DOHH2 (cell line): ENCODE data around the gene PCDHGA4.
"Not testable (repeated sequence)": the region's sequence is repeated elsewhere in the genome, so short reads cannot be mapped to it uniquely, and the experiment has no call there.

ENCODE experiments used
- H3F3A ChIP-seq: fragments of 200-600 bp; sonication (generic), shearing (Covaris generic); 2 replicates; pipeline ENCODE4 v1.6.0; 2016; ENCODE audit warnings: antibody characterized with exemption, mild to moderate bottlenecking; ENCODE audit not compliant: control insufficient read depth, insufficient read depth
- H3K27ac ChIP-seq: fragments of 200-600 bp; sonication (generic); 2 replicates; pipeline ENCODE4 v1.5.1; 2014; ENCODE audit warnings: low read depth, mild to moderate bottlenecking, low read length, moderate library complexity
- H3K27me3 ChIP-seq: fragments of 200-600 bp; sonication (generic); 2 replicates; pipeline ENCODE4 v1.6.1; 2014; ENCODE audit warnings: mild to moderate bottlenecking, low read length, mixed read lengths; ENCODE audit not compliant: control insufficient read depth
- H3K36me3 ChIP-seq: fragments of 200-600 bp; sonication (generic); 2 replicates; pipeline ENCODE4 v1.6.1; 2014; ENCODE audit warnings: mild to moderate bottlenecking, low read length, moderate library complexity, mixed read lengths; ENCODE audit not compliant: control insufficient read depth
- H3K4me1 ChIP-seq: fragments of 200-600 bp; sonication (generic); 2 replicates; pipeline ENCODE4 v1.6.1; 2014; ENCODE audit warnings: mild to moderate bottlenecking, low read length, mixed read lengths; ENCODE audit not compliant: control insufficient read depth
- H3K4me2 ChIP-seq: fragments of 200-600 bp; sonication (generic); 2 replicates; pipeline ENCODE4 v1.6.0; 2014; ENCODE audit warnings: mild to moderate bottlenecking, low read length, moderate library complexity
- H3K4me3 ChIP-seq: fragments of 200-600 bp; sonication (generic); 2 replicates; pipeline ENCODE4 v1.5.1; 2014; ENCODE audit warnings: mild to moderate bottlenecking, low read length, mixed read lengths
- H3K79me2 ChIP-seq: fragments of 200-600 bp; sonication (generic); 2 replicates; pipeline ENCODE4 v1.6.1; 2014; ENCODE audit warnings: mild to moderate bottlenecking, low read length, mixed read lengths; ENCODE audit not compliant: control insufficient read depth
- H3K9me2 ChIP-seq: fragments of 200-600 bp; sonication (generic); replicated peaks from 2 replicates; pipeline ENCODE4 v1.6.1; 2014; ENCODE audit warnings: mild to moderate bottlenecking, low read length, mixed read lengths; ENCODE audit not compliant: control insufficient read depth
- H3K9me3 ChIP-seq: fragments of 200-600 bp; sonication (generic); 2 replicates; pipeline ENCODE4 v1.6.1; 2014; ENCODE audit warnings: antibody characterized with exemption, low read length, mixed read lengths; ENCODE audit not compliant: control insufficient read depth, insufficient read depth
- H4K20me1 ChIP-seq: fragments of 200-600 bp; sonication (generic); 2 replicates; pipeline ENCODE4 v1.6.0; 2014; ENCODE audit warnings: low read depth, mild to moderate bottlenecking, antibody characterized with exemption, low read length, moderate library complexity; ENCODE audit not compliant: control insufficient read depth, insufficient read depth
- EZH2phosphoT487 ChIP-seq: fragments of 200-600 bp; sonication (generic); IDR thresholded peaks from 2 replicates; pipeline ENCODE4 v1.6.1; 2017; ENCODE audit warnings: borderline replicate concordance, mild to moderate bottlenecking, antibody characterized with exemption, low read length, moderate library complexity, mixed read lengths
- TF ChIP-seq, protein P1 (sequence below): fragments of 200-600 bp; sonication (generic); IDR thresholded peaks from one replicate; pipeline ENCODE4 v1.5.1; 2014; ENCODE audit warnings: antibody characterized with exemption, mild to moderate bottlenecking, low read depth, low read length; ENCODE audit not compliant: poor library complexity, severe bottlenecking

Gene PCDHGA4

DNA sequence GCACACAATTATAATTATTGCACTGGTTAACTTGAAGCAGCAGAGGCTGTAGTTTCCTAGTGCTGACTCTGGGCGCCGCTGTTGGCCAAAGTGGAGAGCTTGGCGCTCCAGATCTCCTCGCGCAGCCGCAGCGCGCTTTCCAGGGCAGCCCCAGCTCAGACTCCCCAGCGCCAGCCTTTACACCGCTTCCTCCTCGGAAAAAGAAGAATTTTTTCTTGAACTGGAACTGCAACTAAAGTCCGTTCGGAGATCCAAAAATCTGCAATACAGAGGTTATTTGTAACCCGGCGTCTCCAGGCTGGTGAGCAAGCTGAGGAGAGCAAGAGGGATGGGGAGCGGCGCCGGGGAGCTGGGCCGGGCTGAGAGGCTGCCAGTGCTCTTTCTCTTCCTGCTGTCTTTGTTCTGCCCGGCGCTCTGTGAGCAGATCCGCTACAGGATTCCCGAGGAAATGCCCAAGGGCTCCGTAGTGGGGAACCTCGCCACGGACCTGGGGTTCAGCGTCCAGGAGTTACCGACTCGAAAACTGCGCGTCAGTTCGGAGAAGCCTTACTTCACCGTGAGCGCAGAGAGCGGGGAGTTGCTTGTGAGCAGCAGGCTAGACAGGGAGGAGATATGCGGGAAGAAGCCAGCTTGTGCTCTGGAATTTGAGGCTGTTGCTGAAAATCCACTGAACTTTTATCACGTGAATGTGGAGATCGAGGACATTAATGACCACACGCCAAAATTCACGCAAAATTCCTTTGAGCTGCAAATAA lies 32.9 kb downstream of the PCDHGA4 start, which contains the start of gene PCDHGB4:
Gene PCDHGB4 (plus strand): TSS at position 142 of the 755 bp plus-strand sequence. CDS start 187 bp downstream, at position 329.
- Histone ChIP-seq H3K4me3 (peak within 1 kb of the TSS; percentile 55), H3K9me3 (peaks cover 34% of the 10 kb centered on the region), H3K36me3 (peaks cover 42% of the 10 kb centered on the region)
- not testable (repeated sequence) for H3K4me1 ChIP-seq, H3K27ac ChIP-seq, H3K27me3 ChIP-seq, H4K20me1 ChIP-seq, H3K4me2 ChIP-seq, H3K79me2 ChIP-seq, H3F3A ChIP-seq, H3K9me2 ChIP-seq
- TF ChIP-seq, protein P1, sequence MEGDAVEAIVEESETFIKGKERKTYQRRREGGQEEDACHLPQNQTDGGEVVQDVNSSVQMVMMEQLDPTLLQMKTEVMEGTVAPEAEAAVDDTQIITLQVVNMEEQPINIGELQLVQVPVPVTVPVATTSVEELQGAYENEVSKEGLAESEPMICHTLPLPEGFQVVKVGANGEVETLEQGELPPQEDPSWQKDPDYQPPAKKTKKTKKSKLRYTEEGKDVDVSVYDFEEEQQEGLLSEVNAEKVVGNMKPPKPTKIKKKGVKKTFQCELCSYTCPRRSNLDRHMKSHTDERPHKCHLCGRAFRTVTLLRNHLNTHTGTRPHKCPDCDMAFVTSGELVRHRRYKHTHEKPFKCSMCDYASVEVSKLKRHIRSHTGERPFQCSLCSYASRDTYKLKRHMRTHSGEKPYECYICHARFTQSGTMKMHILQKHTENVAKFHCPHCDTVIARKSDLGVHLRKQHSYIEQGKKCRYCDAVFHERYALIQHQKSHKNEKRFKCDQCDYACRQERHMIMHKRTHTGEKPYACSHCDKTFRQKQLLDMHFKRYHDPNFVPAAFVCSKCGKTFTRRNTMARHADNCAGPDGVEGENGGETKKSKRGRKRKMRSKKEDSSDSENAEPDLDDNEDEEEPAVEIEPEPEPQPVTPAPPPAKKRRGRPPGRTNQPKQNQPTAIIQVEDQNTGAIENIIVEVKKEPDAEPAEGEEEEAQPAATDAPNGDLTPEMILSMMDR, result peak; percentile 41

DNA sequence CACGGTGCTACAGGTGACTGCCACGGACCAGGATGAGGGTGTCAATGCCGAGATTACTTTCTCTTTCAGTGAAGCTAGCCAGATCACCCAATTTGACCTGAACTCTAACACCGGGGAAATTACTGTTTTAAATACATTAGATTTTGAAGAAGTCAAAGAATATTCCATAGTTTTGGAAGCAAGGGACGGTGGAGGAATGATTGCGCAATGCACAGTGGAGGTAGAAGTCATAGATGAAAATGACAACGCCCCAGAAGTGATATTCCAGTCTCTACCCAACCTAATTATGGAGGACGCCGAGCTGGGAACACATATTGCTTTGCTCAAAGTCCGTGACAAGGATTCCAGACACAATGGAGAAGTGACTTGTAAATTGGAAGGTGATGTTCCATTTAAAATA lies 33.8 kb downstream of the PCDHGA4 start:
- Histone ChIP-seq H3K27me3 (no peaks in the 10 kb centered on the region), H3K9me2 (no peaks in the 10 kb centered on the region), H3K4me1 (no peaks in the 10 kb centered on the region), H4K20me1 (no peaks in the 10 kb centered on the region), H3K9me3 (peaks cover 32% of the 10 kb centered on the region), H3K79me2 (peaks cover 7% of the 10 kb centered on the region), H3K4me3 (0 out of 2 replicates have a peak overlapping the region, but pooled peaks have one; percentile 2), H3K4me2 (no peak overlapping the region), H3F3A (peaks cover 2% of the 10 kb centered on the region; the same call in 1 of the 2 replicates), H3K36me3 (peaks cover 42% of the 10 kb centered on the region), H3K27ac (no peak overlapping the region)
- no peak for TF ChIP-seq EZH2phosphoT487
- TF ChIP-seq, protein P1, result no peak

DNA sequence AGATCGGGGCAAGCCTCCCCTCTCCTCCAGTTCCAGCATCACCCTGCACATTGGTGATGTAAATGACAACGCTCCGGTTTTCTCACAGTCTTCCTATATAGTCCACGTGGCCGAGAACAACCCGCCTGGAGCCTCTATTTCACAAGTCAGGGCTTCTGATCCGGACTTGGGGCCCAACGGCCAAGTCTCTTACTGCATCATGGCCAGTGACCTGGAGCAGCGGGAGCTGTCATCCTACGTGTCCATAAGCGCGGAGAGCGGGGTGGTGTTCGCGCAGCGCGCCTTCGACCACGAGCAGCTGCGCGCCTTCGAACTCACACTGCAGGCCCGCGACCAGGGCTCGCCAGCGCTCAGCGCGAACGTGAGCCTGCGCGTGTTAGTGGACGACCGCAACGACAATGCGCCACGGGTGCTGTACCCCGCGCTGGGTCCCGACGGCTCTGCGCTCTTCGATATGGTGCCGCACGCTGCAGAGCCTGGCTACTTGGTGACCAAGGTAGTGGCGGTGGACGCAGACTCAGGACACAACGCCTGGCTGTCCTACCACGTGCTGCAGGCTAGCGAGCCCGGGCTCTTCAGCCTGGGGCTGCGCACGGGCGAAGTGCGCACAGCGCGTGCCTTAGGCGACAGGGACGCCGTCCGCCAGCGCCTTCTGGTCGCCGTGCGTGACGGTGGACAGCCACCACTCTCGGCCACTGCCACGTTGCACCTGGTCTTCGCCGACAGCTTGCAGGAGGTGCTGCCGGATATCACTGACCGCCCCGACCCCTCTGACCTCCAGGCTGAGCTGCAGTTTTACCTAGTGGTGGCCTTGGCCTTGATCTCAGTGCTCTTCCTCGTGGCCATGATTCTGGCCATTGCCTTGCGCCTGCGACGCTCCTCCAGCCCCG lies 34.6 kb downstream of the PCDHGA4 start:
- no peaks in the 10 kb centered on the region for H4K20me1 ChIP-seq
- peaks cover 43% of the 10 kb centered on the region for H3K36me3 ChIP-seq
- peaks cover 2% of the 10 kb centered on the region; the same call in 1 of the 2 replicates for H3F3A ChIP-seq
- no peaks in the 10 kb centered on the region for H3K9me2 ChIP-seq
- H3K4me3 ChIP-seq, result no peak overlapping the region
- no peaks in the 10 kb centered on the region for H3K4me1 ChIP-seq
- no peak overlapping the region for H3K27ac ChIP-seq
- H3K9me3 ChIP-seq, result peaks cover 32% of the 10 kb centered on the region
- no peak overlapping the region for H3K4me2 ChIP-seq
- TF ChIP-seq, protein P1, result no peak
- TF ChIP-seq EZH2phosphoT487, result no peak
- H3K79me2 ChIP-seq, result peaks cover 7% of the 10 kb centered on the region
- no peaks in the 10 kb centered on the region for H3K27me3 ChIP-seq
